ENCODE results near the gene MAP1B. TPM values are rescaled to one million over a fixed set of nuclear protein-coding genes. Genes with fewer than 3 reads are reported as not detected.
A peak's percentile ranks its signal among the peaks of the same experiment; 100 is the strongest.

Gene MAP1B
- total and polyA plus RNA-seq, 9 of the 15 experiments (the other 6 are each of a cell fraction or from before 2014, with no cell fraction given) = 5.2 to 66.1 (median 17.3) TPM

DNA sequence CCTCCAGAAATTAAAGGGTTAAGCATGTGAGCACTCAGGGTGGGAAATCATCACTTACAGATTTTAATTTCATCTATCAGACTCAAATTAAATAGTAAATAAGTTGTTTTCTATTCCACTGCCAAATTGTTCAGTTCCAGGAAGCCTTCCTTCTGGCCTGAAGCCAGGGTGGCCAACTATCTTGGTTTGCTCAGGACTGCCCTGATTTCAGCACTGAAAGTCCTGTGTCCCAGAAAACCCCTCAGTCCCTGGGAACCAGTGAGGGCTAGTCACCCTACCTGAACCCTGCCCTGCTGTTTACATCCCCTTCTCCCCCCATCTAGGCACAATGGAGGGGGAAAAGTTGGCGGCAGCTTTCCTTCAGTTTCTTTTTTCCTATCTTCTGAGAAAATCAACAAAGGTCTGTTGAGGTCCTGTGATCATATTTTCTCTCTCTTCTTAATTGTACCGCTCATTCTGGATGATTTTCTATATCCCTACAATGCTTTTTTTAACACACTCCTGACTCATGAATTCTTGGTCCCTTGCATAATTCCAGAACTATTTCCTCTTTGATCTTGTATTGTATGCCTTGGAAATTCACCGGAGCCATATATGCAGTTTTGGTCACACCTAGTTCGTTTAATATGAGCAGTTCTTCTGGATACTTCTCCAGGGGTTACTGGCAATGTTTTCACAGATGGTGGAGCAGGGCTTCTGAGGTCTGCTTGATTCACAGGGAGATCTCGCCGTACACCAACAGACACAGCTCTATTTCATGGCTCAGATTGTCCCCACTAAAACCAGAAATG, 103.8 kb downstream of the MAP1B start:
- no peaks in the 10 kb centered on the region for H3K9me3 ChIP-seq (replicated peaks; ENCODE audit: control insufficient read depth, insufficient read depth, low read depth, low read length)
- FAIRE-seq (peak; percentile 37), ATAC-seq (peak; percentile 52), DNase-seq (ENCODE audit: extremely low read depth in 1 of 4, low spot score in 3 of 4) (peak in 1 of 4 experiments; percentile 33)
- H3K9ac ChIP-seq (ENCODE audit: insufficient read depth in 1 of 2, low read depth in 2 of 2, low read length in 2 of 2) = no peak overlapping the region
- no peaks in the 10 kb centered on the region for H4K20me1 ChIP-seq (replicated peaks; ENCODE audit: control insufficient read depth, insufficient read depth, low read length)
- BruUV-seq (replicated peaks) = no TSS peak
- WGBS (ENCODE audit: insufficient coverage, low coverage, missing lambda C conversion rate) = 69% methylated on average over 6 of the region's 6 CpGs
- intact Hi-C loops (cut with micrococcal nuclease) (no loop called here), in situ Hi-C loops (cut with MboI) (no loop called here)
- H3K27me3 ChIP-seq (ENCODE audit: control insufficient read depth in 2 of 2, insufficient read depth in 2 of 2, low read length in 2 of 2) = no peaks in the 10 kb centered on the region
- CTCF ChIA-PET (ENCODE audit: low intra/inter-chr PET ratio) = no interaction called here
- no peaks in the 10 kb centered on the region for H3K9me1 ChIP-seq (ENCODE audit: control insufficient read depth, insufficient read depth, low read length)
- TF ChIP-seq CBFA2T3 (IDR thresholded peaks at IDR 0.05) (peak; percentile 45), TCF3 (CRISPR knock-in tag; IDR thresholded peaks at IDR 0.05) (0 out of 2 replicates have a peak, but pooled peaks have one; percentile 20), KDM1A (IDR thresholded peaks at IDR 0.05) (peak; percentile 69 to 73), ARID1B (IDR thresholded peaks at IDR 0.05) (peak; percentile 41; the same call in 1 of the 2 replicates), JUNB (CRISPR knock-in tag; conservative IDR thresholded peaks at IDR 0.05) (no peak), NFIC (IDR thresholded peaks at IDR 0.05) (peak; percentile 88), RCOR1 (IDR thresholded peaks at IDR 0.05; ENCODE audit: borderline replicate concordance in 1 of 2, low read depth in 2 of 2, low read length in 2 of 2) (peak in 1 of 2 experiments; percentile 84; a peak in 1 of 4 replicates), ELF4 (CRISPR knock-in tag; IDR thresholded peaks at IDR 0.05) (no peak), HDAC1 (IDR thresholded peaks at IDR 0.05) (peak in 1 of 2 experiments; percentile 33; a peak in 1 of 4 replicates)
- TF ChIP-seq, protein P1, sequence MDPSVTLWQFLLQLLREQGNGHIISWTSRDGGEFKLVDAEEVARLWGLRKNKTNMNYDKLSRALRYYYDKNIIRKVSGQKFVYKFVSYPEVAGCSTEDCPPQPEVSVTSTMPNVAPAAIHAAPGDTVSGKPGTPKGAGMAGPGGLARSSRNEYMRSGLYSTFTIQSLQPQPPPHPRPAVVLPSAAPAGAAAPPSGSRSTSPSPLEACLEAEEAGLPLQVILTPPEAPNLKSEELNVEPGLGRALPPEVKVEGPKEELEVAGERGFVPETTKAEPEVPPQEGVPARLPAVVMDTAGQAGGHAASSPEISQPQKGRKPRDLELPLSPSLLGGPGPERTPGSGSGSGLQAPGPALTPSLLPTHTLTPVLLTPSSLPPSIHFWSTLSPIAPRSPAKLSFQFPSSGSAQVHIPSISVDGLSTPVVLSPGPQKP (CRISPR knock-in tag; IDR thresholded peaks at IDR 0.05) = no peak
- TF ChIP-seq, protein P2, sequence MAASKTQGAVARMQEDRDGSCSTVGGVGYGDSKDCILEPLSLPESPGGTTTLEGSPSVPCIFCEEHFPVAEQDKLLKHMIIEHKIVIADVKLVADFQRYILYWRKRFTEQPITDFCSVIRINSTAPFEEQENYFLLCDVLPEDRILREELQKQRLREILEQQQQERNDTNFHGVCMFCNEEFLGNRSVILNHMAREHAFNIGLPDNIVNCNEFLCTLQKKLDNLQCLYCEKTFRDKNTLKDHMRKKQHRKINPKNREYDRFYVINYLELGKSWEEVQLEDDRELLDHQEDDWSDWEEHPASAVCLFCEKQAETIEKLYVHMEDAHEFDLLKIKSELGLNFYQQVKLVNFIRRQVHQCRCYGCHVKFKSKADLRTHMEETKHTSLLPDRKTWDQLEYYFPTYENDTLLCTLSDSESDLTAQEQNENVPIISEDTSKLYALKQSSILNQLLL (CRISPR knock-in tag; IDR thresholded peaks at IDR 0.05; ENCODE audit: borderline replicate concordance) = no peak
- no peak overlapping the region for H3K4me2 ChIP-seq (ENCODE audit: insufficient read depth, low read length)
- no peak overlapping the region for H2AFZ ChIP-seq (ENCODE audit: low read depth, low read length)
- peaks cover 0 to 2% of the 10 kb centered on the region in 2 experiments; a peak in 1 of 5 replicates for H3K4me1 ChIP-seq (replicated peaks in 1 of 2; ENCODE audit: control insufficient read depth in 2 of 2, insufficient read depth in 2 of 2, low read length in 2 of 2)
- H3K79me2 ChIP-seq (ENCODE audit: control insufficient read depth, insufficient read depth, low read length) = no peaks in the 10 kb centered on the region
- peaks cover 18% of the 10 kb centered on the region; the same call in 2 of the 3 replicates for H3K36me3 ChIP-seq (ENCODE audit: control insufficient read depth, insufficient read depth, low read length)
- no peak overlapping the region for H3K27ac ChIP-seq (ENCODE audit: extremely low read depth, low read depth, low read length)
- H3K4me3 ChIP-seq = no peak overlapping the region
- POLR2A ChIA-PET = no interaction called here

Data from K562 (cell line).